Cardiac fibroblast (primary cell): ENCODE measurements around the gene AP5M1.
"Not testable (repeated sequence)": the region's sequence is repeated elsewhere in the genome, so short reads cannot be mapped to it uniquely, and the experiment has no call there.

Experiments
- DNase-seq, 2 donors: peaks; one replicate each; pipeline versions ENCODE4 v3.0.0 to v3.0.0-alpha.2; 2010; ENCODE audit warnings: low read depth in 2 of 2
- H3K4me3 ChIP-seq, 2 donors: replicated peaks in 1 of 2; 1 replicate in 1 of 2; 2 replicates in 1 of 2; pipeline ENCODE4 v1.5.1; 2011; ENCODE audit warnings: low read depth in 2 of 2, low read length in 2 of 2, mild to moderate bottlenecking in 2 of 2, moderate library complexity in 1 of 2
- CTCF ChIP-seq: IDR thresholded peaks from one replicate; pipeline ENCODE4 v1.5.1; 2011; ENCODE audit warnings: low read depth, mild to moderate bottlenecking, low read length, inconsistent platforms

Gene AP5M1

GRCh38 chr14:57244106-57244505 is 24.7 kb upstream of the AP5M1 start:
- TF ChIP-seq CTCF = no peak
- H3K4me3 ChIP-seq = no peak overlapping the region
- peak; percentile 23 to 33 for DNase-seq

DNA sequence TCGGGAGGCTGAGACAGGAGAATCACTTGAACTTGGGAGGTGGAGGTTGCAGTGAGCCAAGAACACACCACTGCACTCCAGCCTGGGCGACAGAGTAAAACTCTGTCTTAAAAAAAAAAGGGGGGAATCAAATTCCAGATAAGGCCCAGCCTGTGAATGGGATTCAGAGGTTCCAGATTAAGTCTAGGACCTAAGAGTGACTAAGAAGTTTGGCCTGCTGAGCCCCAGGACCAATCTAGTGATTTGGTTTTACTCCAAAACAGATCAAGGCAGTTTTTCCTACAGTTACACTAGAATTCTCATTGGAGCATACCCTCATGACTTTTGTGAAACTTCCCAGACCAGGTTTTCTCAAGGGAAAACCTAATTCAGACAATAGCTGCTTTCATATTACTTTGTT is 22.8 kb upstream of the AP5M1 start:
- no peak for TF ChIP-seq CTCF
- no peak overlapping the region for H3K4me3 ChIP-seq
- peak; percentile 13 to 21 for DNase-seq

GRCh38 chr14:57246933-57247657 is 21.7 kb upstream of the AP5M1 start:
- no peak for TF ChIP-seq CTCF
- DNase-seq = no peak
- H3K4me3 ChIP-seq = no peak overlapping the region

GRCh38 chr14:57254884-57255283 is 13.9 kb upstream of the AP5M1 start:
- H3K4me3 ChIP-seq = no peak overlapping the region
- TF ChIP-seq CTCF = no peak

DNA sequence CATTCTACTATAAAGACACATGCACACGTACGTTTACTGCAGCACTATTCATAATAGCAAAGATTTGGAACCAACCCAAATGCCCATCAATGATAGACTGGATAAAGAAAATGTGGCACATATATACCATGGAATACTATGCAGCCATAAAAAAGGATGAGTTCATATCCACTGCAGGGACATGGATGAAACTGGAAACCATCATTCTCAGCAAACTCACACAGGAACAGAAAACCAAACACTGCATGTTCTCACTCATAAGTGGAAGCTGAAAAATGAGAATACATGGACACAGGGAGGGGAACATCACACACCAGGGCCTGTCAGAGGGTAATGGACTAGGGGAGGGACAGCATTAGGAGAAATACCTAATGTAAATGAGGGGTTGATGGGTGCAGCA is 10.6 kb upstream of the AP5M1 start:
- not testable (repeated sequence) for H3K4me3 ChIP-seq, DNase-seq

More at GRCh38 chr14:57254884-57255283, 13.9 kb upstream of the AP5M1 start:
- no peak for DNase-seq

GRCh38 chr14:57259672-57260071 is 9.1 kb upstream of the AP5M1 start:
- no peak overlapping the region for H3K4me3 ChIP-seq
- no peak for TF ChIP-seq CTCF
- no peak for DNase-seq

GRCh38 chr14:57261604-57262003 is 7.2 kb upstream of the AP5M1 start:
- no peak for TF ChIP-seq CTCF
- no peak for DNase-seq
- H3K4me3 ChIP-seq = no peak overlapping the region
